ENCODE results near the gene ERICH6.

Gene ERICH6

GRCh38 chr3:150739200-150739863 lies 35.6 kb upstream of the ERICH6 start:
- H3K27ac ChIP-seq (ENCODE audit: low read depth, low read length): no peak overlapping the region
- TF ChIP-seq CTCF (IDR thresholded peaks at IDR 0.05; ENCODE audit: low read depth, low read length, poor library complexity, severe bottlenecking) (no peak), EZH2phosphoT487 (IDR thresholded peaks at IDR 0.05; ENCODE audit: borderline replicate concordance, low read length) (no peak)
- peaks cover 39% of the 10 kb centered on the region for H3K27me3 ChIP-seq (ENCODE audit: control insufficient read depth, low read length)
- H4K20me1 ChIP-seq (ENCODE audit: control insufficient read depth, insufficient read depth, low read depth, low read length): peaks cover 21% of the 10 kb centered on the region; the same call in 1 of the 2 replicates
- H3K9me3 ChIP-seq (ENCODE audit: control insufficient read depth, insufficient read depth, low read length): no peaks in the 10 kb centered on the region
- H3K4me2 ChIP-seq (ENCODE audit: low read length): peak overlapping the region; percentile 56
- 0 out of 2 replicates have a peak, but pooled peaks cover 2% of the 10 kb centered on the region for H3F3A ChIP-seq (ENCODE audit: control insufficient read depth, insufficient read depth)
- peak overlapping the region; percentile 32 for H3K4me3 ChIP-seq (ENCODE audit: low read length)
- no peaks in the 10 kb centered on the region for H3K9me2 ChIP-seq (replicated peaks; ENCODE audit: control insufficient read depth, low read length)
- peaks cover 29% of the 10 kb centered on the region for H3K4me1 ChIP-seq (ENCODE audit: control insufficient read depth, low read length)
- H3K79me2 ChIP-seq (ENCODE audit: control insufficient read depth, low read length): no peaks in the 10 kb centered on the region
- H3K36me3 ChIP-seq (ENCODE audit: control insufficient read depth, low read length): no peaks in the 10 kb centered on the region

- Histone ChIP-seq H3K79me2 (ENCODE audit: control insufficient read depth, low read length) (no peaks in the 10 kb centered on the region), H3K4me2 (ENCODE audit: low read length) (peak overlapping the region; percentile 56), H3K27ac (ENCODE audit: low read depth, low read length) (no peak overlapping the region)
Observed at GRCh38 chr3:150738688-150739087, 35.0 kb upstream of the ERICH6 start.

GRCh38 chr3:150737874-150738679 lies 34.4 kb upstream of the ERICH6 start:
- H4K20me1 ChIP-seq (ENCODE audit: control insufficient read depth, insufficient read depth, low read depth, low read length): peaks cover 15% of the 10 kb centered on the region; the same call in 1 of the 2 replicates
- H3K9me3 ChIP-seq (ENCODE audit: control insufficient read depth, insufficient read depth, low read length): no peaks in the 10 kb centered on the region
- TF ChIP-seq EZH2phosphoT487 (IDR thresholded peaks at IDR 0.05; ENCODE audit: borderline replicate concordance, low read length): no peak
- TF ChIP-seq CTCF (IDR thresholded peaks at IDR 0.05; ENCODE audit: low read depth, low read length, poor library complexity, severe bottlenecking): no peak
- H3K27ac ChIP-seq (ENCODE audit: low read depth, low read length): no peak overlapping the region
- H3K4me3 ChIP-seq (ENCODE audit: low read length): peak overlapping the region; percentile 32; the same call in 1 of the 2 replicates
- H3K4me1 ChIP-seq (ENCODE audit: control insufficient read depth, low read length): peaks cover 21% of the 10 kb centered on the region
- 0 out of 2 replicates have a peak, but pooled peaks cover 2% of the 10 kb centered on the region for H3F3A ChIP-seq (ENCODE audit: control insufficient read depth, insufficient read depth)
- H3K79me2 ChIP-seq (ENCODE audit: control insufficient read depth, low read length): no peaks in the 10 kb centered on the region
- peaks cover 44% of the 10 kb centered on the region for H3K27me3 ChIP-seq (ENCODE audit: control insufficient read depth, low read length)
- H3K4me2 ChIP-seq (ENCODE audit: low read length): peak overlapping the region; percentile 56
- H3K36me3 ChIP-seq (ENCODE audit: control insufficient read depth, low read length): no peaks in the 10 kb centered on the region
- H3K9me2 ChIP-seq (replicated peaks; ENCODE audit: control insufficient read depth, low read length): no peaks in the 10 kb centered on the region

More at GRCh38 chr3:150738688-150739087, 35.0 kb upstream of the ERICH6 start:
- TF ChIP-seq EZH2phosphoT487 (IDR thresholded peaks at IDR 0.05; ENCODE audit: borderline replicate concordance, low read length) (no peak), CTCF (IDR thresholded peaks at IDR 0.05; ENCODE audit: low read depth, low read length, poor library complexity, severe bottlenecking) (no peak)
- Histone ChIP-seq H3K36me3 (ENCODE audit: control insufficient read depth, low read length) (no peaks in the 10 kb centered on the region), H4K20me1 (ENCODE audit: control insufficient read depth, insufficient read depth, low read depth, low read length) (peaks cover 21% of the 10 kb centered on the region; the same call in 1 of the 2 replicates), H3K4me1 (ENCODE audit: control insufficient read depth, low read length) (peaks cover 23% of the 10 kb centered on the region), H3K27me3 (ENCODE audit: control insufficient read depth, low read length) (peaks cover 42% of the 10 kb centered on the region), H3F3A (ENCODE audit: control insufficient read depth, insufficient read depth) (0 out of 2 replicates have a peak, but pooled peaks cover 2% of the 10 kb centered on the region), H3K9me2 (replicated peaks; ENCODE audit: control insufficient read depth, low read length) (no peaks in the 10 kb centered on the region), H3K4me3 (ENCODE audit: low read length) (peak overlapping the region; percentile 32), H3K9me3 (ENCODE audit: control insufficient read depth, insufficient read depth, low read length) (no peaks in the 10 kb centered on the region)
